Ramos (cell line): ENCODE measurements around the gene ABHD17B.

Source experiments
- in situ Hi-C: fragments of 300-500 bp; cut with MboI; formaldehyde crosslinking; loops from one replicate; pipeline ENCODE4 v1.14.3; 2022; ENCODE audit warnings: low sequenced_read_pairs; ENCODE audit not compliant: unreplicated experiment

ABHD17B gene

DNA sequence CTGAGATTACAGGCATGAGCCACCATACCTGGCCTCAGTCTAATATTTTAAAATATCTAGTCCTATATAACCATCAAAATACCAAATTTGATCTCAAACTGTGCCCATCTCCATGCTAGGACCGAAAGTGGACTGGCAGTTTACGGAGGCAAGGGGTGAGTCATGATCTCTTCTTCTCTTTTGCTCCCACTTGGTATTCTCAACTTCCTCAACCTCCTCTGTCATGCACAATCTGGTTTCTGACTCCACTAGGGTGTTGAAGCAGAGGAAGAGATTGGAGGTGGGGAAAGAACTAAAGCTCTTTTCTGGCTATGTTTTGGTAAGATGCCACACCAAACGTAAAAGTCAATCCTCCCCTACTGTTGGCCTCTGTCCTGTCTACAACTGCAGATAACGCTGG lies 86.7 kb downstream of the ABHD17B start:
- in situ Hi-C loops, result loop anchor here (25.0 kb wide), 1 partner anchor 438 kb away; no protein-coding TSS in a partner anchor

DNA sequence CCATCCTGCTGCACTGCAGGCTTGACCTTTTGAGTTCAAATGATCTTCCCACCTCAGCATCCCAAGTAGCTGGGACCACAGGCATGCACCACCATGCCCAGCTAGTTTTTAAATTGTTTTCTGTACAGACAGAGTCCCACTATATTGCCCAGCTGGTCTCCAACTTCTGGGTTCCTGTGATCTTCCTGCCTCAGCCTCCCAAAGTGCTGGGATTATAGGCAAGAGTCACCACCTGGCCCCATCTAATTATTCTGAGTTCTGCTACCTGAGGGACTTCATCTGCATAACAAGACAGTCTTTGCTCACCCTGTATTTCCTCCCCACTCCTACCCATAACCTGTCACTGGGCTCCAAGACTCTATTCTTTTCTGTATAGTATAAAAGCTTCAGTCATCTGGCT lies 88.1 kb downstream of the ABHD17B start:
- in situ Hi-C loops, result loop anchor here (25.0 kb wide), 1 partner anchor 439 kb away; no protein-coding TSS in a partner anchor

DNA sequence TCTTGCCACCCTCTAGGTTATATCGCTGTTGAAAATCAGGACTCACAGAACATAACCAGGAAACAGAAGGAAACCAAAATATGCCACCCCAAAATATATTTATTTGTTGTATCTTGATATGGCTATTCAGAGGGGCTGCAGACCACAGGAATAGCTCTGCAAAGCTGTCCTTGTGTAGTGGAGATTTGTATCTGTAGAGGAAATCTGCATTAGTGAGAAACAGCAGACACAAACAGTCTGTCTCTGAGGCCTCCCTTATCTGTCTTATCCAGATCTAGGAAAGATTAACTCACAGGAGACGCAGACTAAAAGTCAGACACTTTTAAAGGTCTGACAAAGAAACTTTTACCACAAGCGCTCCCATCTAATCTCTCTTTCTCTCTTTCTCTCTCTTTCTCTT lies 88.5 kb downstream of the ABHD17B start:
- in situ Hi-C loops, result loop anchor here (25.0 kb wide), 1 partner anchor 440 kb away; no protein-coding TSS in a partner anchor

DNA sequence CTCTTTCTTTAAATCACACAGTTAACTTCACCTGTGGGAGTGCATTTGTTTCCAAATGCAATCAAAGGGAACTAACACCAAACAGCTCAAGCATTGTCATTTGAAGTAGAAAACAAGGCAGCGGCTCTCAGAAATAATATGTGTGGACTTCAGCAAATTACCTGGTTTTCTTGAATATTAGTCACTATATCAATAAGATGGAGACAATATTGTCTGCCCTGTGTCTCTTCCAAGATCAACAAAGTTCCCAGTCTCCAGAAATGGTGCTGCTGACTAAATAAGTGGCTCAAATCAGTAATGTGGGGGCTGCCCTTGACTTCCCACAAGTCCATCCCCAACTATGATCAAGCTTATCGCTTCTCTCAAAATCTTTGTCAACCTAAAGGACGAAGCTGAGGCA lies 89.6 kb downstream of the ABHD17B start:
- in situ Hi-C loops, result loop anchor here (25.0 kb wide), 1 partner anchor 441 kb away; no protein-coding TSS in a partner anchor

DNA sequence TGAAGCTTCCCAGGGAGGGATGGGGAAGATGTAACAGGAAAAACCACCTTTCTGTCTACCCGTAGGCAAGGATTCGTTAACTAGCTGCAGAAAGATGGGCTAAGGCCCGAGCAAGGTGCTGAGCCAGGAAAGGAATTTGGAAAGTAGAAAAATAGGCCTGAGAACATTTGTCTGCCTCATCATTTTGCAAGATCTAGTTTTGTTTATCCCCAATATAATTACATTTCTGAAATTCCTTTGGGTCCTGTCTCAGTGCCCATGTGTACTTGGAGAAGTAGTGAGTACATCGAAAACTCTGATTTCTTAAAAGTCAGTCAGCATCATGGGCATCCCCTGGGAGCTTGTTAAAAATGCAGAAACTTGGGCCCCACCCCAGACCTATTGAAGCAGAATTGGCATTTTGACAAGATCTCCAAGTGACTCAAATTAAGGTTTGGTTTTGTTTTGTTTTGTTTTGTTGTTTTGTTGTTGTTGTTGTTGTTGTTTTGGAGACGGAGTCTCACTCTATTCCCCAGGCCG lies 90.5 kb downstream of the ABHD17B start:
- in situ Hi-C loops, result loop anchor here (25.0 kb wide), 1 partner anchor 442 kb away; no protein-coding TSS in a partner anchor

DNA sequence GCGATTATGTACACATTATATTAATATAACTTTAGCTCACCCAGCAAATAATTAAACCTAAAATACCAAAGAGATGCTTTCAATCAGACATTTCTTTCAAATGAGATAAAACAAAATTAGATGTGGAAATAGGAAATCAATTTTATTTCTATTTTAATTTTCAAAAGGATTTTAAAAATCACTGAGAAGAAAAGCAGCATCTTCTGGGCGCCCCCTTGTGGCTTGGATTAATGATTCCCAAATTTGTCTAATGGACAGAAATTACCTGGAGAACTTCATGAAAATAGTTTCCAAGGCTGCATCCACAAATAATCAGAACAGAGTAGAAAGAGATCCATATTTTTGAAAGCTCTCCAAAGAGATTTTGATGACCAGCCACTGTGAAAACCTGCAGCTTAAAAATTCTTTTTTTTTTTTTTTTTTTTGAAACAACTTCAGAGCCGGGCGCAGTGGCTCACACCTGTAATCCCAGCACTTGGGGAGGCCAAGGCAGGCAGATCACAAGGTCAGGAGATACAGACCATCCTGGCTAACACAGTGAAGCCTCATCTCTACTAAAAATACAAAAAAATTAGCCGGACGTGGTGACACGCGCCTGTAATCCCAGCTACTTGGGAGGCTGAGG lies 91.8 kb downstream of the ABHD17B start:
- in situ Hi-C loops, result loop anchor here (25.0 kb wide), 1 partner anchor 443 kb away; no protein-coding TSS in a partner anchor

DNA sequence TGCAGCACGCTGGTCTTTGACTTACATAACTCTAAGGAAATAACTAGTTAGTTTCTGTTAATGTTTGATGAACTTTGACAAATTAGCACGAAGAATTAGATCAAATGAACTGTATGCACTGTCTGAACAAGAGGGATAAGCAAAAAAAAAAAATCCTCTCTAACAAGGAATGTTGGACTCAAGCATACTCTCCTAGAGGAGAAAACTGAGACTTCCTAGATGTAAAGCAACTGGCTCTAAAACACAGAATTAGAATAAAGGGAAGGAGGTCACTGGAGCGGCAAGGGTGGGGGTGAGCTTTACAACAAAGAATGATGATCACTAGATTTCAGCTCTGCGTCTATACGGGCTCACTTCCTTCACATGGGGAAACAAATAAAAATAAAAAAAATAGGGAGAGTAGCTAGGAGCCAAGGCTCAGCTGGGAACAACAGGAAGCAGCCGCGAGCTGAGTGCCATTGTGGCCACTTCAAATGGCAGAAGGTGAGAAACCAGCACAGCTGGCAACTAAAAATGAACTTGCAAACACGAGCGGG lies 94.0 kb downstream of the ABHD17B start:
- in situ Hi-C loops, result loop anchor here (25.0 kb wide), 1 partner anchor 445 kb away; no protein-coding TSS in a partner anchor
